ENCODE results near the gene ADAP1. TPM values are rescaled to one million over a fixed set of nuclear protein-coding genes. Genes with fewer than 3 reads are reported as not detected.
A peak's percentile ranks its signal among the peaks of the same experiment; 100 is the strongest.

Gene ADAP1
- total RNA-seq, 4 donors from 2014 or later, result 84.9 to 360 (median 169) TPM

DNA sequence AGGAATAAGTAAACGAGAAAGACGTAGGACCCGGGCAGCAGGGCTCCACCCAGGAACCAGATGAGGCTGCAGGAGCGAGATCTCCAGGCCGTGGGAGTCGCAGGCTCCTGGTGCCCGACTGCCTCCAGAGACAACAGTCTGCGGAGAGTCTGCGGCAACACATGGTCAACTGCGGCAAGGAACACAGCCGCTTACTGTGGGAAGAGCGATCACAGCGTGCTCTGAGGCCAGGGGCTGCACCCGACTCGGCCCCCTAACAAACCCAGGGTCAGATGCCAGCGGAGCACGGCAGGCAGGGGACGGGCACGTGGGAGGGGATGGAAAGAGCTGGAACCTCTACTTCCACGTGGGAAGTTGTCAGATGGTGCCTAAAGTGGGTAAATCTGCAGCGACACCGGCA lies 51.5 kb downstream of the ADAP1 start:
- no peak overlapping the region for H3K27ac ChIP-seq
- no peak for DNase-seq
- 87% methylated on average over 22 of the region's 22 CpGs; no CpG with 5 or more reads in 1 of the 2 donors for WGBS, 2 donors (ENCODE audit: low coverage in 1 of 2)
- in situ Hi-C loops (cut with MboI; ENCODE audit: low pct_ligation_motif_present in 1 of 4, low pct_unique_long_range_greater_than_20kb in 1 of 4, low sequenced_read_pairs in 3 of 4) (no loop called here), intact Hi-C loops (cut with DNase I; ENCODE audit: low total_unique reads) (no loop called here)
- no peaks in the 10 kb centered on the region for H3K27me3 ChIP-seq
- H3K9me3 ChIP-seq, result no peaks in the 10 kb centered on the region
- TF ChIP-seq, protein P1, sequence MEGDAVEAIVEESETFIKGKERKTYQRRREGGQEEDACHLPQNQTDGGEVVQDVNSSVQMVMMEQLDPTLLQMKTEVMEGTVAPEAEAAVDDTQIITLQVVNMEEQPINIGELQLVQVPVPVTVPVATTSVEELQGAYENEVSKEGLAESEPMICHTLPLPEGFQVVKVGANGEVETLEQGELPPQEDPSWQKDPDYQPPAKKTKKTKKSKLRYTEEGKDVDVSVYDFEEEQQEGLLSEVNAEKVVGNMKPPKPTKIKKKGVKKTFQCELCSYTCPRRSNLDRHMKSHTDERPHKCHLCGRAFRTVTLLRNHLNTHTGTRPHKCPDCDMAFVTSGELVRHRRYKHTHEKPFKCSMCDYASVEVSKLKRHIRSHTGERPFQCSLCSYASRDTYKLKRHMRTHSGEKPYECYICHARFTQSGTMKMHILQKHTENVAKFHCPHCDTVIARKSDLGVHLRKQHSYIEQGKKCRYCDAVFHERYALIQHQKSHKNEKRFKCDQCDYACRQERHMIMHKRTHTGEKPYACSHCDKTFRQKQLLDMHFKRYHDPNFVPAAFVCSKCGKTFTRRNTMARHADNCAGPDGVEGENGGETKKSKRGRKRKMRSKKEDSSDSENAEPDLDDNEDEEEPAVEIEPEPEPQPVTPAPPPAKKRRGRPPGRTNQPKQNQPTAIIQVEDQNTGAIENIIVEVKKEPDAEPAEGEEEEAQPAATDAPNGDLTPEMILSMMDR (IDR thresholded peaks at IDR 0.05), result no peak
- TF ChIP-seq POLR2A (IDR thresholded peaks at IDR 0.05), result no peak
- no peak for TF ChIP-seq POLR2AphosphoS5 (IDR thresholded peaks at IDR 0.05)
- no peak for TF ChIP-seq EP300 (IDR thresholded peaks at IDR 0.05; ENCODE audit: low read depth)
- peaks cover 5 to 15% (median 11%) of the 10 kb centered on the region in 4 donors for H3K4me1 ChIP-seq
- no peak overlapping the region for H3K4me3 ChIP-seq
- peaks cover 0 to under 1% (median 0%) of the 10 kb centered on the region in 4 donors for H3K36me3 ChIP-seq

DNA sequence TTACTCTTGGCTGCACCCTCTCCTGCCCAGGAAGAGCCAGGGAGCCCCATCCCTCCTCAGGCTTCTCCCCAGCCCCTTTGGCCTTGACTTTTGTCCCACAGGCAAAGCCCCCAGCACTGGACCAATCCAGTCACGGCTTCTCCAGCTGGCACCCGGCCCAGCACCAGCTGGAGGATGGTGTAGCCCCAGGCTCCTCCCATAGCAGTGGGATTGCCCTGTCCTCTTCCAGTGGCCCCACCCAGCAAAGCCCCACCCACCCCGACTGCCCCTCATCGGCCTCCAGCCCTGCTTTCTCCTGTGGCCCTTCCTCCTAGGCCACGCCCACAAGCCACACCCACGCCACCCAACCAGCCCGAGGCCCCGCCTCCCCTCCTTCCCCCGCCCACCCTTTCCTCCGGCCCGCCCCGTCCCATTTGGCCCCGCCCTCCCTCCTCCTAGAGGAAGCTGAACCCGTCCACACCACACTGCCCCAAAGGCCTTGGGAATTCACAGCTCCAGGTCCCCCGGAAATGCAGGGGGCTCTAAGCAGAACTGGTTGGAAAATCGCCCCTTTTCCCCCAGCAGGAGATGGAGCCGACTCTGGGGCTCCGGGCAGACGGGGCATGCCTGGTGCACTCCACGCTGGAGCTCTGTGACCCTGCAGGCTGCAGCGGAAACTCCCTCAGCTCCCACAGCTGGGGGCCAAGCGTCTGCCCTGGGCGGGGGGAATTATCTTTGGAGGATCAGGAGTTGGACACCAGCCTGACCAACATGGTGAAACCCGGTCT lies 52.9 kb downstream of the ADAP1 start:
- Histone ChIP-seq H3K36me3 (peaks cover 0 to 6% (median 1%) of the 10 kb centered on the region in 4 donors), H3K4me3 (no peak overlapping the region), H3K27me3 (no peaks in the 10 kb centered on the region), H3K4me1 (peaks cover 5 to 21% (median 14%) of the 10 kb centered on the region in 4 donors), H3K9me3 (no peaks in the 10 kb centered on the region), H3K27ac (peak overlapping the region; percentile 63 to 82 (median 75))
- DNase-seq, result peak; percentile 95
- TF ChIP-seq POLR2AphosphoS5 (IDR thresholded peaks at IDR 0.05) (peak in 1 of 3 donors; percentile 59), POLR2A (IDR thresholded peaks at IDR 0.05) (no peak), EP300 (IDR thresholded peaks at IDR 0.05; ENCODE audit: low read depth) (no peak)
- TF ChIP-seq, protein P1 (IDR thresholded peaks at IDR 0.05), result peak in 1 of 5 experiments; percentile 7
- in situ Hi-C loops (cut with MboI; ENCODE audit: low pct_ligation_motif_present in 1 of 4, low pct_unique_long_range_greater_than_20kb in 1 of 4, low sequenced_read_pairs in 3 of 4) (no loop called here), intact Hi-C loops (cut with DNase I; ENCODE audit: low total_unique reads) (no loop called here)
- 38 to 70% methylated on average over 2 to 17 of the region's 24 CpGs for WGBS, 2 donors (ENCODE audit: low coverage in 1 of 2)

DNA sequence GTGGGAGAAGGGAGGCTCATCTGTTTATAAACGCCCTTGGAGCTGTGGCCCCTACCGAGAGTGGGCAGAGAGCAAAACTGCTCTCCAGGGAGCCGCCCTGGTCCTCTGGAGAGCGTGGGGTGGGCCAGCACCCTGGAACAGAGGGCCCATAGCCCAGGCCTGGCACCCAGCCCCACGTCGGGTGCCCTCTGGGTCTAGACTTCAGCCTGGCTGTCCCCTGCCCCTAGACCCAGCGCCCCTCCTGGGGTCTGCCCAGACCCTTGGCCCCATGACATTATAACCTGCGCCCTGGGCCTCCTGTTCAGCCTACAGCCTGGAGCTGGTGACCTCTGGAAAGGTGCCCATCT lies 53.5 kb downstream of the ADAP1 start:
- intact Hi-C loops (cut with DNase I; ENCODE audit: low total_unique reads), result no loop called here
- Histone ChIP-seq H3K27me3 (no peaks in the 10 kb centered on the region), H3K36me3 (peaks cover 0 to 8% (median 3%) of the 10 kb centered on the region in 4 donors), H3K4me3 (no peak overlapping the region), H3K27ac (peak overlapping the region; percentile 54 to 82 (median 75)), H3K9me3 (no peaks in the 10 kb centered on the region), H3K4me1 (peaks cover 5 to 21% (median 14%) of the 10 kb centered on the region in 4 donors)
- DNase-seq, result no peak
- in situ Hi-C loops (cut with MboI; ENCODE audit: low pct_ligation_motif_present in 1 of 4, low pct_unique_long_range_greater_than_20kb in 1 of 4, low sequenced_read_pairs in 3 of 4), result no loop called here
- TF ChIP-seq EP300 (IDR thresholded peaks at IDR 0.05; ENCODE audit: low read depth), result no peak
- TF ChIP-seq POLR2A (IDR thresholded peaks at IDR 0.05), result no peak
- TF ChIP-seq, protein P1 (IDR thresholded peaks at IDR 0.05), result no peak
- no peak for TF ChIP-seq POLR2AphosphoS5 (IDR thresholded peaks at IDR 0.05)
- 73% methylated on average over 8 of the region's 8 CpGs; no CpG with 5 or more reads in 1 of the 2 donors for WGBS, 2 donors (ENCODE audit: low coverage in 1 of 2)

DNA sequence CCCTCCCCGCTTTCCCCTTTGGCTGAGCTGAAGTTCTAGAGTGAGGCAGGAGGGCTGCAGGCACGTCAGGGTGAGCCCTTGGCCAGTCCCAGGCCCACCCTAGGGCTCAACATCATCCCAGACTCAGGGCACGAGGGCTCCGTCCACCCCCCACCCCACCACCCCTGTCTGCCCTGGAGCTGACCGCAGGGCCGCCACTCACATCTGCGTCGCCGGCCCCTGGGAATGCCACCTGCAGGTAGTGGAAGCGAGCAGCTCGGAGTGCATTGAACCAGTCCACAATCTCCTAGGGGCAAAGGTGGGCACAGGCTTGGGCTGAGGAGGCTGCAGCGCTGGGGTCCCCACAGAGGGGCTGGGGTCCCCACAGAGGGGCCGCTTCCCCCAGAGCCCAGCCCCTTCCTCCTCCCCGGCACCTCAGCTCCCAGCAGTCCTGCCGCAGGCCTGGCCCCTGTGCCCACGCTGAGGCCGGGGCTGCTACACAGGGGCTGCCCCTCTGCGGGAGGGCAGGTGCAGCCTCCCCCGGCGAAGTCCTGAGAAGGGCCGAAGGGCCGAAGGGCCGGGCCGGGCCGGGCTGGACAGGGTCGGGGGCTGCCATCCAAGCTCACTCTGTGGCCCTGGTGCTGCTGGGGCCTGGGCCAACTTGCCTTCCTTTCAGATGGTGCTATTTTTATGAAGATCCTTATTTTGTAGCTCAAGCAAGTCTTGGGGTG lies 54.0 kb downstream of the ADAP1 start:
- 82 to 100% methylated on average over 1 to 23 of the region's 26 CpGs for WGBS, 2 donors (ENCODE audit: low coverage in 1 of 2)
- H3K4me3 ChIP-seq, result no peak overlapping the region
- no peak for DNase-seq
- H3K36me3 ChIP-seq, result peaks cover 0 to 13% (median 5%) of the 10 kb centered on the region in 4 donors
- no peaks in the 10 kb centered on the region for H3K9me3 ChIP-seq
- H3K4me1 ChIP-seq, result peaks cover 5 to 21% (median 14%) of the 10 kb centered on the region in 4 donors
- TF ChIP-seq, protein P1 (IDR thresholded peaks at IDR 0.05), result no peak
- no peak for TF ChIP-seq POLR2AphosphoS5 (IDR thresholded peaks at IDR 0.05)
- TF ChIP-seq EP300 (IDR thresholded peaks at IDR 0.05; ENCODE audit: low read depth), result no peak
- no peak for TF ChIP-seq POLR2A (IDR thresholded peaks at IDR 0.05)
- H3K27ac ChIP-seq, result peak overlapping the region; percentile 54 to 82 (median 75)
- in situ Hi-C loops (cut with MboI; ENCODE audit: low pct_ligation_motif_present in 1 of 4, low pct_unique_long_range_greater_than_20kb in 1 of 4, low sequenced_read_pairs in 3 of 4) (no loop called here), intact Hi-C loops (cut with DNase I; ENCODE audit: low total_unique reads) (no loop called here)
- no peaks in the 10 kb centered on the region for H3K27me3 ChIP-seq

Data from transverse colon (tissue), 4 donors.